ENCODE data around the gene ATPAF1. TPM values are rescaled to one million over a fixed set of nuclear protein-coding genes. Genes with fewer than 3 reads are reported as not detected.

Gene ATPAF1
- total and polyA plus RNA-seq, 2 experiments from 2014 or later, result 46.3 to 66.3 TPM

GRCh38 chr1:46692811-46693770 lies 24.9 kb upstream of the ATPAF1 start:
- DNase-seq, result no peak
- H3K9ac ChIP-seq, result no peak overlapping the region
- H3K27me3 ChIP-seq (replicated peaks; ENCODE audit: insufficient read depth), result no peaks in the 10 kb centered on the region
- no peaks in the 10 kb centered on the region for H3F3A ChIP-seq (ENCODE audit: insufficient read depth)
- H3K4me3 ChIP-seq, result no peak overlapping the region
- H3K36me3 ChIP-seq (ENCODE audit: low read depth), result peaks cover 45% of the 10 kb centered on the region
- H2AFZ ChIP-seq, result no peak overlapping the region
- H3K4me1 ChIP-seq (ENCODE audit: insufficient read depth), result no peaks in the 10 kb centered on the region
- H3K27ac ChIP-seq, result no peak overlapping the region
- TF ChIP-seq EZH2 (IDR thresholded peaks at IDR 0.05; ENCODE audit: insufficient read depth, poor library complexity, severe bottlenecking), result no peak
- no peak for TF ChIP-seq EZH2phosphoT487 (IDR thresholded peaks at IDR 0.05; ENCODE audit: insufficient read depth, low read depth)
- H3K9me3 ChIP-seq (ENCODE audit: low read depth), result no peaks in the 10 kb centered on the region
- in situ Hi-C loops (cut with MboI), result no loop called here
- H3K9me2 ChIP-seq (ENCODE audit: insufficient read depth), result no peaks in the 10 kb centered on the region
- H3K79me2 ChIP-seq (ENCODE audit: insufficient read depth), result peaks cover 34% of the 10 kb centered on the region
- 52 to 62% methylated on average over 3 of the region's 3 CpGs for WGBS, 2 experiments (ENCODE audit: low coverage in 1 of 2, low lambda C conversion rate in 2 of 2, missing lambda C conversion rate in 2 of 2)
- H4K20me1 ChIP-seq (ENCODE audit: insufficient read depth), result peaks cover 3% of the 10 kb centered on the region; the same call in 1 of the 2 replicates
- H3K4me2 ChIP-seq (ENCODE audit: unreplicated experiment), result no peak overlapping the region

GRCh38 chr1:46691997-46692790 lies 24.0 kb upstream of the ATPAF1 start:
- DNase-seq, result peak; percentile 21
- H3K4me1 ChIP-seq (ENCODE audit: insufficient read depth), result 0 out of 2 replicates have a peak, but pooled peaks cover 4% of the 10 kb centered on the region
- H3K79me2 ChIP-seq (ENCODE audit: insufficient read depth), result peaks cover 25% of the 10 kb centered on the region
- peaks cover 3% of the 10 kb centered on the region; the same call in 1 of the 2 replicates for H4K20me1 ChIP-seq (ENCODE audit: insufficient read depth)
- WGBS, 2 experiments (ENCODE audit: low coverage in 1 of 2, low lambda C conversion rate in 2 of 2, missing lambda C conversion rate in 2 of 2), result 89% methylated on average over 6 of the region's 6 CpGs
- TF ChIP-seq EZH2phosphoT487 (IDR thresholded peaks at IDR 0.05; ENCODE audit: insufficient read depth, low read depth) (no peak), EZH2 (IDR thresholded peaks at IDR 0.05; ENCODE audit: insufficient read depth, poor library complexity, severe bottlenecking) (no peak)
- H3K4me2 ChIP-seq (ENCODE audit: unreplicated experiment), result no peak overlapping the region
- no peak overlapping the region for H3K9ac ChIP-seq
- no peaks in the 10 kb centered on the region for H3F3A ChIP-seq (ENCODE audit: insufficient read depth)
- no peak overlapping the region for H3K4me3 ChIP-seq
- H3K27me3 ChIP-seq (replicated peaks; ENCODE audit: insufficient read depth), result no peaks in the 10 kb centered on the region
- no peak overlapping the region for H2AFZ ChIP-seq
- H3K27ac ChIP-seq, result no peak overlapping the region
- in situ Hi-C loops (cut with MboI), result no loop called here
- H3K9me3 ChIP-seq (ENCODE audit: low read depth), result no peaks in the 10 kb centered on the region
- H3K9me2 ChIP-seq (ENCODE audit: insufficient read depth), result no peaks in the 10 kb centered on the region
- peaks cover 48% of the 10 kb centered on the region for H3K36me3 ChIP-seq (ENCODE audit: low read depth)

- WGBS, 2 experiments (ENCODE audit: low coverage in 1 of 2, low lambda C conversion rate in 2 of 2, missing lambda C conversion rate in 2 of 2), result 92 to 100% methylated on average over 2 of the region's 2 CpGs
- in situ Hi-C loops (cut with MboI), result no loop called here
- no peaks in the 10 kb centered on the region for H3K9me3 ChIP-seq (ENCODE audit: low read depth)
- no peak overlapping the region for H3K27ac ChIP-seq
- H3K27me3 ChIP-seq (replicated peaks; ENCODE audit: insufficient read depth), result no peaks in the 10 kb centered on the region
- DNase-seq, result no peak
- peaks cover 3% of the 10 kb centered on the region; the same call in 1 of the 2 replicates for H4K20me1 ChIP-seq (ENCODE audit: insufficient read depth)
- H3K4me1 ChIP-seq (ENCODE audit: insufficient read depth), result 0 out of 2 replicates have a peak, but pooled peaks cover 4% of the 10 kb centered on the region
- H3K4me2 ChIP-seq (ENCODE audit: unreplicated experiment), result no peak overlapping the region
- H3K4me3 ChIP-seq, result no peak overlapping the region
- H2AFZ ChIP-seq, result no peak overlapping the region
- TF ChIP-seq EZH2phosphoT487 (IDR thresholded peaks at IDR 0.05; ENCODE audit: insufficient read depth, low read depth) (no peak), EZH2 (IDR thresholded peaks at IDR 0.05; ENCODE audit: insufficient read depth, poor library complexity, severe bottlenecking) (no peak)
- H3K79me2 ChIP-seq (ENCODE audit: insufficient read depth), result peaks cover 13% of the 10 kb centered on the region; the same call in 1 of the 2 replicates
- H3K9ac ChIP-seq, result no peak overlapping the region
- peaks cover 51% of the 10 kb centered on the region for H3K36me3 ChIP-seq (ENCODE audit: low read depth)
- H3K9me2 ChIP-seq (ENCODE audit: insufficient read depth), result no peaks in the 10 kb centered on the region
- H3F3A ChIP-seq (ENCODE audit: insufficient read depth), result no peaks in the 10 kb centered on the region
Measured at GRCh38 chr1:46690931-46691421, 22.8 kb upstream of the ATPAF1 start.

GRCh38 chr1:46689897-46690296 lies 21.7 kb upstream of the ATPAF1 start:
- H3K4me2 ChIP-seq (ENCODE audit: unreplicated experiment), result no peak overlapping the region
- H3K4me1 ChIP-seq (ENCODE audit: insufficient read depth), result 0 out of 2 replicates have a peak, but pooled peaks cover 4% of the 10 kb centered on the region
- no peaks in the 10 kb centered on the region for H3F3A ChIP-seq (ENCODE audit: insufficient read depth)
- peaks cover 12% of the 10 kb centered on the region; the same call in 1 of the 2 replicates for H3K79me2 ChIP-seq (ENCODE audit: insufficient read depth)
- H3K9me2 ChIP-seq (ENCODE audit: insufficient read depth), result no peaks in the 10 kb centered on the region
- peaks cover 3% of the 10 kb centered on the region; the same call in 1 of the 2 replicates for H4K20me1 ChIP-seq (ENCODE audit: insufficient read depth)
- H3K9me3 ChIP-seq (ENCODE audit: low read depth), result no peaks in the 10 kb centered on the region
- no peak overlapping the region for H3K27ac ChIP-seq
- no peak for DNase-seq
- WGBS, 2 experiments (ENCODE audit: low coverage in 1 of 2, low lambda C conversion rate in 2 of 2, missing lambda C conversion rate in 2 of 2), result 97 to 100% methylated on average over 1 of the region's 1 CpG
- peaks cover 49% of the 10 kb centered on the region for H3K36me3 ChIP-seq (ENCODE audit: low read depth)
- no peak overlapping the region for H3K9ac ChIP-seq
- H3K4me3 ChIP-seq, result no peak overlapping the region
- in situ Hi-C loops (cut with MboI), result no loop called here
- TF ChIP-seq EZH2 (IDR thresholded peaks at IDR 0.05; ENCODE audit: insufficient read depth, poor library complexity, severe bottlenecking) (no peak), EZH2phosphoT487 (IDR thresholded peaks at IDR 0.05; ENCODE audit: insufficient read depth, low read depth) (no peak)
- H2AFZ ChIP-seq, result no peak overlapping the region
- H3K27me3 ChIP-seq (replicated peaks; ENCODE audit: insufficient read depth), result no peaks in the 10 kb centered on the region

Data from GM23248 (cell line).